ENCODE results near the gene ESR2. TPM values are rescaled to one million over a fixed set of nuclear protein-coding genes. Genes with fewer than 3 reads are reported as not detected.

Gene ESR2
- total RNA-seq, 1 donor from 2014 or later = under 0.01 TPM

GRCh38 chr14:64296561-64296960, 2.4 kb upstream of the ESR2 start:
- DNase-seq (ENCODE audit: low read depth) (peak; percentile 79), FAIRE-seq (no peak)
- TF ChIP-seq CTCF (IDR thresholded peaks at IDR 0.05; ENCODE audit: insufficient read depth, low read length, severe bottlenecking) = no peak
- no peak overlapping the region for H3K4me3 ChIP-seq (ENCODE audit: low read depth, low read length)
- no peaks in the 10 kb centered on the region for H3K27me3 ChIP-seq (ENCODE audit: control insufficient read depth, insufficient read depth, low read length)
- no peaks in the 10 kb centered on the region for H3K36me3 ChIP-seq (ENCODE audit: control insufficient read depth, insufficient read depth, low read length)

- H3K4me3 ChIP-seq (ENCODE audit: low read depth, low read length) = peak overlapping the region; percentile 36
- no peaks in the 10 kb centered on the region for H3K27me3 ChIP-seq (ENCODE audit: control insufficient read depth, insufficient read depth, low read length)
- peak; percentile 93 for TF ChIP-seq CTCF (IDR thresholded peaks at IDR 0.05; ENCODE audit: insufficient read depth, low read length, severe bottlenecking)
- no peaks in the 10 kb centered on the region for H3K36me3 ChIP-seq (ENCODE audit: control insufficient read depth, insufficient read depth, low read length)
- DNase-seq (ENCODE audit: low read depth) = peak; percentile 59
- FAIRE-seq = no peak
Observed at GRCh38 chr14:64294672-64295413, 672 bp upstream of the ESR2 start.

GRCh38 chr14:64292197-64292596, 2.0 kb downstream of the ESR2 start:
- DNase-seq (ENCODE audit: low read depth) = no peak
- Histone ChIP-seq H3K27me3 (ENCODE audit: control insufficient read depth, insufficient read depth, low read length) (no peaks in the 10 kb centered on the region), H3K4me3 (ENCODE audit: low read depth, low read length) (no peak overlapping the region), H3K36me3 (ENCODE audit: control insufficient read depth, insufficient read depth, low read length) (no peaks in the 10 kb centered on the region)
- FAIRE-seq = no peak
- no peak for TF ChIP-seq CTCF (IDR thresholded peaks at IDR 0.05; ENCODE audit: insufficient read depth, low read length, severe bottlenecking)

GRCh38 chr14:64289571-64289970, 4.6 kb downstream of the ESR2 start:
- Histone ChIP-seq H3K36me3 (ENCODE audit: control insufficient read depth, insufficient read depth, low read length) (no peaks in the 10 kb centered on the region), H3K27me3 (ENCODE audit: control insufficient read depth, insufficient read depth, low read length) (no peaks in the 10 kb centered on the region), H3K4me3 (ENCODE audit: low read depth, low read length) (no peak overlapping the region)
- DNase-seq (ENCODE audit: low read depth) (no peak), FAIRE-seq (no peak)
- TF ChIP-seq CTCF (IDR thresholded peaks at IDR 0.05; ENCODE audit: insufficient read depth, low read length, severe bottlenecking) = no peak

- no peak for FAIRE-seq
- TF ChIP-seq CTCF (IDR thresholded peaks at IDR 0.05; ENCODE audit: insufficient read depth, low read length, severe bottlenecking) = no peak
- H3K27me3 ChIP-seq (ENCODE audit: control insufficient read depth, insufficient read depth, low read length) = no peaks in the 10 kb centered on the region
- H3K4me3 ChIP-seq (ENCODE audit: low read depth, low read length) = no peak overlapping the region
- no peak for DNase-seq (ENCODE audit: low read depth)
- no peaks in the 10 kb centered on the region for H3K36me3 ChIP-seq (ENCODE audit: control insufficient read depth, insufficient read depth, low read length)
Observed at GRCh38 chr14:64281805-64282204, 12.4 kb downstream of the ESR2 start.
